Measurements from ENCODE around the gene LEP.

Gene LEP

DNA sequence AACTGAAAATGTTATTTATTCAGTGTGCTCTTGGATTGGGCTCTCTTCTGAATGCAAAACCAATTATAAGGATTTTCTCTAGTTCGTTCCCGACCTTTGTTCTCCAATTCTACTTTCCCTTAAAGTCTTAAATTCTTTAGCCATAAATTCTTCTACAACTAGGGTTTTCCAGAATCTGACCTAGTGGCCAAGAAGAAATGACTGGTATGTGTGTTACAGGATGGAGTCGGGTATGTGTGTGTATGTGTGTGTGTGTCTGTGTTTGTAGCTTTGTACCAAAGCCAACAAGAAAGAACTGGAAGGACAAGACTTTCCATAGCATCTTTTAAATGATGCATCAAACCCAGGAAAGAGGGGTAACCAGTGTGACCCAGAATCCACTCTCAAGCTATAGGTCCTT lies 25.8 kb upstream of the LEP start:
- no peaks in the 10 kb centered on the region for H4K20me1 ChIP-seq (ENCODE audit: control insufficient read depth, insufficient read depth, low read depth, low read length)
- TF ChIP-seq, protein P1, sequence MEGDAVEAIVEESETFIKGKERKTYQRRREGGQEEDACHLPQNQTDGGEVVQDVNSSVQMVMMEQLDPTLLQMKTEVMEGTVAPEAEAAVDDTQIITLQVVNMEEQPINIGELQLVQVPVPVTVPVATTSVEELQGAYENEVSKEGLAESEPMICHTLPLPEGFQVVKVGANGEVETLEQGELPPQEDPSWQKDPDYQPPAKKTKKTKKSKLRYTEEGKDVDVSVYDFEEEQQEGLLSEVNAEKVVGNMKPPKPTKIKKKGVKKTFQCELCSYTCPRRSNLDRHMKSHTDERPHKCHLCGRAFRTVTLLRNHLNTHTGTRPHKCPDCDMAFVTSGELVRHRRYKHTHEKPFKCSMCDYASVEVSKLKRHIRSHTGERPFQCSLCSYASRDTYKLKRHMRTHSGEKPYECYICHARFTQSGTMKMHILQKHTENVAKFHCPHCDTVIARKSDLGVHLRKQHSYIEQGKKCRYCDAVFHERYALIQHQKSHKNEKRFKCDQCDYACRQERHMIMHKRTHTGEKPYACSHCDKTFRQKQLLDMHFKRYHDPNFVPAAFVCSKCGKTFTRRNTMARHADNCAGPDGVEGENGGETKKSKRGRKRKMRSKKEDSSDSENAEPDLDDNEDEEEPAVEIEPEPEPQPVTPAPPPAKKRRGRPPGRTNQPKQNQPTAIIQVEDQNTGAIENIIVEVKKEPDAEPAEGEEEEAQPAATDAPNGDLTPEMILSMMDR (IDR thresholded peaks at IDR 0.05; ENCODE audit: low read depth, low read length, poor library complexity, severe bottlenecking), result no peak
- no peak for TF ChIP-seq EZH2phosphoT487 (IDR thresholded peaks at IDR 0.05; ENCODE audit: borderline replicate concordance, low read length)
- no peaks in the 10 kb centered on the region for H3K9me3 ChIP-seq (ENCODE audit: control insufficient read depth, insufficient read depth, low read length)
- H3K36me3 ChIP-seq (ENCODE audit: control insufficient read depth, low read length), result no peaks in the 10 kb centered on the region
- H3K79me2 ChIP-seq (ENCODE audit: control insufficient read depth, low read length), result no peaks in the 10 kb centered on the region
- H3K27me3 ChIP-seq (ENCODE audit: control insufficient read depth, low read length), result peaks cover 17% of the 10 kb centered on the region
- no peaks in the 10 kb centered on the region for H3K9me2 ChIP-seq (replicated peaks; ENCODE audit: control insufficient read depth, low read length)
- no peak overlapping the region for H3K4me2 ChIP-seq (ENCODE audit: low read length)
- H3K4me3 ChIP-seq (ENCODE audit: low read length), result no peak overlapping the region
- no peaks in the 10 kb centered on the region for H3K4me1 ChIP-seq (ENCODE audit: control insufficient read depth, low read length)
- no peak overlapping the region for H3K27ac ChIP-seq (ENCODE audit: low read depth, low read length)
- H3F3A ChIP-seq (ENCODE audit: control insufficient read depth, insufficient read depth), result no peaks in the 10 kb centered on the region

- Histone ChIP-seq H3K27ac (ENCODE audit: low read depth, low read length) (no peak overlapping the region), H4K20me1 (ENCODE audit: control insufficient read depth, insufficient read depth, low read depth, low read length) (no peaks in the 10 kb centered on the region), H3K4me3 (ENCODE audit: low read length) (no peak overlapping the region), H3K79me2 (ENCODE audit: control insufficient read depth, low read length) (no peaks in the 10 kb centered on the region), H3K36me3 (ENCODE audit: control insufficient read depth, low read length) (no peaks in the 10 kb centered on the region), H3K9me3 (ENCODE audit: control insufficient read depth, insufficient read depth, low read length) (no peaks in the 10 kb centered on the region), H3F3A (ENCODE audit: control insufficient read depth, insufficient read depth) (no peaks in the 10 kb centered on the region), H3K27me3 (ENCODE audit: control insufficient read depth, low read length) (peaks cover 19% of the 10 kb centered on the region), H3K4me2 (ENCODE audit: low read length) (no peak overlapping the region), H3K9me2 (replicated peaks; ENCODE audit: control insufficient read depth, low read length) (no peaks in the 10 kb centered on the region), H3K4me1 (ENCODE audit: control insufficient read depth, low read length) (no peaks in the 10 kb centered on the region)
- no peak for TF ChIP-seq EZH2phosphoT487 (IDR thresholded peaks at IDR 0.05; ENCODE audit: borderline replicate concordance, low read length)
- TF ChIP-seq, protein P1 (IDR thresholded peaks at IDR 0.05; ENCODE audit: low read depth, low read length, poor library complexity, severe bottlenecking), result no peak
These were observed 25.3 kb upstream of the LEP start for GRCh38 chr7:128215739-128216138.

DNA sequence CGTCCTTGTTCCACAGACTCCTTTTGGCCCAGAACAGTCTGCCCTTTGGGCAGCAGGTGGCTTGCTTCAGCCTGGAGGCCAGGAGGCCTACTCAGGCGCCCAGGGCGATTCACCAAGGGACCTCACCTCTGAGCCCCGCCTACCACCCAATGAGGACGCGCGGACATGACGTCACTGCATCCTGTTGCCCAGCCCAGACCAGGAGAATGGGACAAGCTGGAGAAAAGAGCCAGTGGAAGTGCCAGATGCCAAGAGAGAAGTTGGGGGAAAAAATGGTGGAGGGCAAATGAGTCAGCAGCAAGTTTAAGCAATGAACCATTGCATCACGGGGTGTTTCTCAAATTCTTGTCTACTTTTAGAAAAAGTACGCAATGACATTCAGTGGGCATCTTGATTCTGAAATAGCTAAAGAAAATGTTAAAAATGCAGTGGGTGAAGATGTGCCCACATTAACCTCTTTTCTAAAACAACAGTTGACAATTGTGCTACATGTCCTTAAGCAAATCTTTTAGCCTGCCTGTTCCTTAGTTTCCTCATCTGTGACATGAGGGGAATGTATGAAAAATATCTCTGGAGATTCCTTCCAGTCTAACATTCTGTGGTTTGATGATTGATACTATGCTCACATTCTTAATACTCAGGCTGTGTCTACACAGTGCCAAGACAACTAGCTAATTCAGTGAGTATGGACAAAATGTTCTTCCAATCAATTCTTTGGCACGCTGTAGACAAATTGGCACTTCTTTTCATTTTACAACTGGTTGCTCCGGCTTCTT lies 23.9 kb upstream of the LEP start:
- Histone ChIP-seq H3F3A (ENCODE audit: control insufficient read depth, insufficient read depth) (no peaks in the 10 kb centered on the region), H3K79me2 (ENCODE audit: control insufficient read depth, low read length) (no peaks in the 10 kb centered on the region), H3K4me3 (ENCODE audit: low read length) (no peak overlapping the region), H3K4me1 (ENCODE audit: control insufficient read depth, low read length) (no peaks in the 10 kb centered on the region), H3K9me2 (replicated peaks; ENCODE audit: control insufficient read depth, low read length) (no peaks in the 10 kb centered on the region), H3K27me3 (ENCODE audit: control insufficient read depth, low read length) (peaks cover 31% of the 10 kb centered on the region), H3K4me2 (ENCODE audit: low read length) (no peak overlapping the region), H4K20me1 (ENCODE audit: control insufficient read depth, insufficient read depth, low read depth, low read length) (no peaks in the 10 kb centered on the region), H3K27ac (ENCODE audit: low read depth, low read length) (no peak overlapping the region), H3K9me3 (ENCODE audit: control insufficient read depth, insufficient read depth, low read length) (no peaks in the 10 kb centered on the region), H3K36me3 (ENCODE audit: control insufficient read depth, low read length) (no peaks in the 10 kb centered on the region)
- TF ChIP-seq, protein P1 (IDR thresholded peaks at IDR 0.05; ENCODE audit: low read depth, low read length, poor library complexity, severe bottlenecking), result no peak
- TF ChIP-seq EZH2phosphoT487 (IDR thresholded peaks at IDR 0.05; ENCODE audit: borderline replicate concordance, low read length), result no peak

All from DOHH2 (cell line).